Inferior parietal cortex (tissue), 1 donor: ENCODE measurements around the gene NINJ2.

Source experiments
- DNase-seq: peaks from one replicate; pipeline ENCODE4 v3.0.0-alpha.2; 2016; ENCODE audit errors: extremely low spot score

NINJ2 gene

GRCh38 chr12:531951-532585 is 131.2 kb downstream of the NINJ2 start:
- no peak for DNase-seq

DNA sequence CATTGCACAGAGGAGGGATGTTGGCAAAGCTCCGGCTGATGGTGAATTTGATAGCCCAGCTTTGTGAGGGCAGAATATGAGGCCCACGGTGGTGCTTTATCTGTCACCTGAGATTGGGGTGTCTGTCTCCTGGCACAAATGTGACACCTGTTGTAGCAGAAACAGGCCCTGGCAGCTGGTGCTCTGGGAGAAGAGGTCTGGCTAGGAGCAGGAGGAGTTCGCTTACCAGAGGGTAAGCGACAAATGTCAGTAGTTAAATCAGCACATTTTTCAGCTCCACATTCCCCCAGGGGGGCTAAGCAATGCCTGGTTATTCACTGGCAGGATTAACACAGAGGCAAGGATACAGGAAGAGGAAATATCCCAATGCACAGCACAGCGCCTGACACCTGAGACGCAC is 132.4 kb downstream of the NINJ2 start:
- DNase-seq, result no peak

DNA sequence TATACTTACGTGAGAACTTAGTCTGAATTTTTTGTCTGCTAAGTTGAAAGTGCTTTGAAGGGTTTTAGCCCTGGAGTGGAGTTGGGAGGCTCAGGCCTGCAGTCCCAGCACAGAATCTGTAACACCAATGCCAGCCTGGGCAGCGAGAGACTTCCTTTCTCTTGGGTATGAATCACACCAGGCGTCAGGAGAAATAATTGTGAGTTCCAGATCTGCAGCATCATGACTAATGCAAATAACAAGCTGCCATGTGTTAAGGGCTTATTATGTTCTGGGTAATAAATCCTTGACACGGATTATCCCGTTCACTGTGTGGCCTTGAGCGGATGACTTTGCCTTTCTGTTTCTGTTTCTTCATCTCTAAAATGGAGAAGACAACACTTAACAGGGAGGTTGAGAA is 132.9 kb downstream of the NINJ2 start:
- DNase-seq, result peak; percentile 24

DNA sequence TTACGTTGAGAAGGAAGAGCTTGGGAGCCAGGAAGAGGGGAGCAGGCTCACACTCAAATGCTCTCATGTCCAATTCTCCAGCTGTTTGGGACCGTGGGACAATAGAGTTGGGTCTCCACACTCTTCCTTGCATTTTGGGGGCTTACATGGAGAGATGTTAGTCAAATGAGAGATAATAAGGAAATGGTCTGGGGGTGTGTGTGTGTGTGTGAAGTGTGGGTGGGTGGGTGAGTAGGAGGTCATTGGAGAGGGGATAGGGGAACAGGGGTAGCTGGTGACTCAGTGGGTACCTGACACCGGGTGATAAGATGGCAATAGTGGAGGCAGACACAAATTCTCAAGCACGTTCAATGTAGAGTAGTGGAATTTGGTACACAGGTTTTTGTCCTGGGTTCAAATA is 135.5 kb downstream of the NINJ2 start:
- DNase-seq, result no peak

DNA sequence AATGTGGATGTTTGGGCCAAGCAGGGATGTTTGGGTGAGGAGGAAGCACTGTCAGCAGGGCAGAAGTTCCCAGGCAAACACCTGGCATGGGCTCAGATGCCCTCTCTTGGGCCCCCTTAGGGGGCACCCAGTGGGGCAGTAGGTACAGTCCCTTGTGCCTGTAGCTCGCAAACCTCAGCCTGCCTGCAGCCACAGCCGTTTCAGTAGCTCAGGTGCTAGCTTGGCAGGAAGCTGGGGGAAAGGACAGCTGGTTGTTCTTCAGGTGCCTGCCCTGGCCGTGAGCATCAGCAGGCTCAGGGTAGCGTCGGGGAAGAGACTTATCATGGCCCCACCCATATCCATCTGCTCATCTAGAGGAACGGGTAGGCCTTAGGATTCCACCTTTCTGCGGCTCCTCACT is 136.0 kb downstream of the NINJ2 start:
- DNase-seq, result no peak

GRCh38 chr12:526089-526488 is 137.2 kb downstream of the NINJ2 start:
- no peak for DNase-seq

GRCh38 chr12:524167-524951 is 138.9 kb downstream of the NINJ2 start:
- DNase-seq, result no peak

- DNase-seq, result no peak
Observed at GRCh38 chr12:522692-523378, 140.4 kb downstream of the NINJ2 start.

GRCh38 chr12:520119-520518 is 143.1 kb downstream of the NINJ2 start:
- no peak for DNase-seq

GRCh38 chr12:517538-517937 is 145.7 kb downstream of the NINJ2 start:
- DNase-seq, result no peak
